Measurements from ENCODE around the gene ZDHHC14.

The ZDHHC14 gene

DNA sequence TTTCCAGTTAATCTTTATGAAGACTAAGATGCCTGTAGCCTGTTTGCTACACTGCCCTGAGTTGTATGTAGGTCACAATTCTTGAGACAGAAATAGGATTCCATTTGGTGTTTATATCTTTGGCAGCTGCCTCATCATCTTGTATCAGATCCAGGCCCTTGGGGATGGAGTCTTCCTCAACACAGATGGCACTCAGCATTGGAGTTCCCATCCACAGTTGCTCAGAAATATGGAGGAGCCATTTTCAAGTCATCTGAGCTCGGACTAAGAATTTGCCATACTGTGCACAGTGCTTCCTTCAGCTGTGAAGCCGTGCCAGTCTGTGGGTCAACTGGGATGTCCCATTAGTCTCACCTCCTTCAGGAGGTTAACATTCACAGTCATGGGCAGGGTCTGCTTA, 156.6 kb downstream of the ZDHHC14 start:
- TF ChIP-seq, protein P1, sequence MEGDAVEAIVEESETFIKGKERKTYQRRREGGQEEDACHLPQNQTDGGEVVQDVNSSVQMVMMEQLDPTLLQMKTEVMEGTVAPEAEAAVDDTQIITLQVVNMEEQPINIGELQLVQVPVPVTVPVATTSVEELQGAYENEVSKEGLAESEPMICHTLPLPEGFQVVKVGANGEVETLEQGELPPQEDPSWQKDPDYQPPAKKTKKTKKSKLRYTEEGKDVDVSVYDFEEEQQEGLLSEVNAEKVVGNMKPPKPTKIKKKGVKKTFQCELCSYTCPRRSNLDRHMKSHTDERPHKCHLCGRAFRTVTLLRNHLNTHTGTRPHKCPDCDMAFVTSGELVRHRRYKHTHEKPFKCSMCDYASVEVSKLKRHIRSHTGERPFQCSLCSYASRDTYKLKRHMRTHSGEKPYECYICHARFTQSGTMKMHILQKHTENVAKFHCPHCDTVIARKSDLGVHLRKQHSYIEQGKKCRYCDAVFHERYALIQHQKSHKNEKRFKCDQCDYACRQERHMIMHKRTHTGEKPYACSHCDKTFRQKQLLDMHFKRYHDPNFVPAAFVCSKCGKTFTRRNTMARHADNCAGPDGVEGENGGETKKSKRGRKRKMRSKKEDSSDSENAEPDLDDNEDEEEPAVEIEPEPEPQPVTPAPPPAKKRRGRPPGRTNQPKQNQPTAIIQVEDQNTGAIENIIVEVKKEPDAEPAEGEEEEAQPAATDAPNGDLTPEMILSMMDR (IDR thresholded peaks at IDR 0.05; ENCODE audit: low read depth, low read length), result no peak
- TF ChIP-seq, protein P2, sequence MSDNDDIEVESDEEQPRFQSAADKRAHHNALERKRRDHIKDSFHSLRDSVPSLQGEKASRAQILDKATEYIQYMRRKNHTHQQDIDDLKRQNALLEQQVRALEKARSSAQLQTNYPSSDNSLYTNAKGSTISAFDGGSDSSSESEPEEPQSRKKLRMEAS (IDR thresholded peaks at IDR 0.05; ENCODE audit: low read depth, low read length), result no peak
- TF ChIP-seq MYC (IDR thresholded peaks at IDR 0.05; ENCODE audit: low read depth, low read length) (no peak), POLR2A (IDR thresholded peaks at IDR 0.05; ENCODE audit: extremely low read depth, insufficient read length) (no peak)
- H3K4me3 ChIP-seq (ENCODE audit: low read depth, low read length), result no peak overlapping the region
- no peak for DNase-seq (ENCODE audit: low read depth)

DNA sequence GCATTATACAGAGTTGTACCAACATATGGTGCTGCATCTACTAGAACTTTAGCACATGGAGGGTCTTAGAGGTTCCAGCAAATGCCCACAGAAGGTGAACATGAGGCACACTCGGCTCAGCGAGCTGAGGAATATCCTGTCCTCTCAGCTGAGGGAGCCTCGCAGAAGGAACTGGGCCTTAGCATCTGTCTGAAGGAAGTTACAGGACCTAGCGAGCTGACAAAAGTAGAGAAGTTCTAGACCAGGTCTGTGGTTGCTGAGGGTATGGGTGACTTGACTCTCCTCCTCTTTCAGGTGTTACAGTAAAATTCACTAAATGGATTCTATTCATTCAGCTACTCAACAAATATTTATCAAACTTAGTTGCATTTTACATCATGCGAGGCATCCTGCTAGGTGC, 157.2 kb downstream of the ZDHHC14 start:
- DNase-seq (ENCODE audit: low read depth), result peak; percentile 40
- no peak overlapping the region for H3K4me3 ChIP-seq (ENCODE audit: low read depth, low read length)
- TF ChIP-seq MYC (IDR thresholded peaks at IDR 0.05; ENCODE audit: low read depth, low read length), result no peak
- TF ChIP-seq, protein P1 (IDR thresholded peaks at IDR 0.05; ENCODE audit: low read depth, low read length), result no peak
- TF ChIP-seq, protein P2 (IDR thresholded peaks at IDR 0.05; ENCODE audit: low read depth, low read length), result no peak
- TF ChIP-seq POLR2A (IDR thresholded peaks at IDR 0.05; ENCODE audit: extremely low read depth, insufficient read length), result no peak

DNA sequence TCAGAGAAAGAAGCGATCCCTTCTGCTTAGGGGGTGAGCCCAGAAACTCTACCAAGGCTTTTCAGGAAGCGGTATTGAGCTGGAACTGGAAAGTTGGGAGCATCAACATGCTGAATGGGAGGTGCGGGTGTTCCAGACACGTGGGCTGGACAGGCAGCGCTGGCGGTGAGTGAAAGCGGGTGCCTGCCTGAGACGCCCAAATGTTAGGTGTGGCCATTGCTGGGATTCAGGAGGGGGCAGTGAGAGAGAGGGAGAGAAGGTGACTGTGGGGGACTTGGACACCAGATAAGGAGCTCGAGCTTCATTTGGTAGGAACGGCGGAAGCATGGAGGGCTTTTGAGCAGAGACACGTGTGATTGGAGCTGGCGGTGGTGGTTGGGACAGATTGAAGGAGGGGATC, 157.7 kb downstream of the ZDHHC14 start:
- H3K4me3 ChIP-seq (ENCODE audit: low read depth, low read length), result no peak overlapping the region
- no peak for TF ChIP-seq POLR2A (IDR thresholded peaks at IDR 0.05; ENCODE audit: extremely low read depth, insufficient read length)
- TF ChIP-seq, protein P1 (IDR thresholded peaks at IDR 0.05; ENCODE audit: low read depth, low read length), result no peak
- TF ChIP-seq, protein P2 (IDR thresholded peaks at IDR 0.05; ENCODE audit: low read depth, low read length), result no peak
- no peak for TF ChIP-seq MYC (IDR thresholded peaks at IDR 0.05; ENCODE audit: low read depth, low read length)

DNA sequence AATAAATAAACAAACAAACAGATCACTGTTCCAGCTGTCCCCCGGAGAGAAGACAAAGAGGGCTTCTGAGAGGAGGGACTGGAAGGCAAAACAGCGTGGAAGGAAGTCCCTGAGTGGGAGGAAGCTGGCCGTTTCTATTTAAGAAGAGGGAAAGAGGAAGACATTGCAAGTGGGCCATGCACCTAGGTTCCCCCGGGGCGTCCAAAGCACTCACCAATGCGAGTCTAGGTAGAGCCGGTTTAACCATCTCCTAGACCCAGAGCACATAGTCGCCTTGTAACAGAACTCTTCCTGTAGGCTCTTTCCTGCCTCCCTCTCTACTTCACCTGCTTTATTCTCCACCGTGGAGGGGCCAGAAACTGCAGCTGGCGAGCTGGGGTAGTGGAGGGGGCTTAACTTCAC, 158.4 kb downstream of the ZDHHC14 start:
- TF ChIP-seq POLR2A (IDR thresholded peaks at IDR 0.05; ENCODE audit: extremely low read depth, insufficient read length) (no peak), MYC (IDR thresholded peaks at IDR 0.05; ENCODE audit: low read depth, low read length) (no peak)
- TF ChIP-seq, protein P2 (IDR thresholded peaks at IDR 0.05; ENCODE audit: low read depth, low read length), result no peak
- TF ChIP-seq, protein P1 (IDR thresholded peaks at IDR 0.05; ENCODE audit: low read depth, low read length), result no peak
- DNase-seq (ENCODE audit: low read depth), result peak; percentile 61
- no peak overlapping the region for H3K4me3 ChIP-seq (ENCODE audit: low read depth, low read length)

More for the DNA sequence above, 157.7 kb downstream of the ZDHHC14 start:
- no peak for DNase-seq (ENCODE audit: low read depth)

DNA sequence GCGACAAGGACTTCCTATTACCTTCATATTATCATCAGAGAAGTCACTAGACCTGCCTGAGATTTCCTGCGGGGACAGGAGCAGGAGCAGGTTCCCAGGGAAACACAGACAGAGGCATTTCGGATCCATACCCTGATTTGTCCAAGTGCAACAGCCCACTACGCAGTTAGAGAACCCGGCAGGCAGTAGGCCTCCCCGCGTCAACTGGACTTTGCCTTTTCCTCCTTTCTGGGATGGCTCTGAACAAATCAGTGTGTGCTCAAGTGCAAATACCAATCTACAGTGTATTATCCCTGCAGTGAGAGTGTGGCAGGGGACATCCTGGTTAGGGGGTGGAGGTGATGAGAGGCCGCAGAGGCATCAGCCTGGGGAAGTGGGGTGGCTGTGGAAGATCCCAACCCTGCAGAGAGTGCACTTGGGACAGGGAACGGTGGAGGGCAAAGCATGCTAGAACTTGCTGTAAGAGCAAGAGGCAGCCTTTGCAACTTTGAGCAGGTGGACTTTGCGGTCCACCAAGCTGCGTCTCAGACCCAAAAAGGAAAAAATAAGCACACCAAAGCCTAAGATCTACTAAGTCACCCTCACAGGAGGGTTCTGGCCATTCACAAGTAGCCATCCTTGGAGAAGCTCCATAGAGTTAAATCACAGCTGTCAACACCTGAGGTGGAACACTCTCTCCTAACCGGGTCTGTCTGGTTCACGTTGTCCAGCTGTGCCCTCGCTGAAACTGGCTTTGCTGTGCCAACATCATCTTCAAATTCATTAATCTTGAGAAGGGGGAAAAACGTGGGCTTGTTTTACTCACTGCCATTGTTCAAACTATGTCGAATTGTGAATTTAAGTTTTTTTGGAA, 159.1 kb downstream of the ZDHHC14 start:
- H3K4me3 ChIP-seq (ENCODE audit: low read depth, low read length), result no peak overlapping the region
- TF ChIP-seq, protein P2 (IDR thresholded peaks at IDR 0.05; ENCODE audit: low read depth, low read length), result no peak
- TF ChIP-seq MYC (IDR thresholded peaks at IDR 0.05; ENCODE audit: low read depth, low read length) (no peak), POLR2A (IDR thresholded peaks at IDR 0.05; ENCODE audit: extremely low read depth, insufficient read length) (no peak)
- TF ChIP-seq, protein P1 (IDR thresholded peaks at IDR 0.05; ENCODE audit: low read depth, low read length), result no peak
- DNase-seq (ENCODE audit: low read depth), result no peak

All from NB4 (cell line).